Measurements from ENCODE around the gene KLRC1. TPM values are rescaled to one million over a fixed set of nuclear protein-coding genes. Genes with fewer than 3 reads are reported as not detected.
A peak's percentile ranks its signal among the peaks of the same experiment; 100 is the strongest.
"Not testable (repeated sequence)": the region's sequence is repeated elsewhere in the genome, so short reads cannot be mapped to it uniquely, and the experiment has no call there.

Gene KLRC1
- total RNA-seq, 1 experiment from 2014 or later, result not detected

GRCh38 chr12:10435816-10436215 lies 17.4 kb downstream of the KLRC1 start, which contains the start of gene KLRC2:
Gene KLRC2 (minus strand): TSS chr12:10436010. CDS start chr12:10435986, 24 bp downstream.
- peak; percentile 79 for DNase-seq (ENCODE audit: low read depth, low spot score)
- RAD21 ChIA-PET (ENCODE audit: low non-redundant PET in 1 of 2, low total read pairs in 2 of 2, uncharacterized antibody in 2 of 2, unreplicated experiment in 2 of 2); H3K79me2 ChIP-seq (ENCODE audit: insufficient read depth, low read length); H3K36me3 ChIP-seq (ENCODE audit: control insufficient read depth in 1 of 2, insufficient read depth in 2 of 2, low read length in 2 of 2); H3K9me2 ChIP-seq (ENCODE audit: insufficient read depth); CTCF ChIA-PET; BruUV-seq (replicated peaks); POLR2A ChIA-PET; H3K27me3 ChIP-seq (ENCODE audit: insufficient read depth, low read length); H3K9me3 ChIP-seq (ENCODE audit: control insufficient read depth in 1 of 2, insufficient read depth in 1 of 2, low read depth in 1 of 2, low read length in 2 of 2); H4K20me1 ChIP-seq (ENCODE audit: insufficient read depth); intact Hi-C loops (cut with micrococcal nuclease): not testable (repeated sequence)
- Histone ChIP-seq H3K4me2 (ENCODE audit: low read length) (peak within 1 kb of the TSS; percentile 64), H3K9ac (ENCODE audit: low read length) (peak within 1 kb of the TSS; percentile 45), H3K4me1 (ENCODE audit: control insufficient read depth in 1 of 2, insufficient read depth in 2 of 2, low read length in 2 of 2) (peaks cover 6 to 13% of the 10 kb centered on the region in 2 experiments; a peak in 2 of 4 replicates), H3K27ac (ENCODE audit: low read depth, low read length) (peak within 1 kb of the TSS; percentile 84), H2AFZ (ENCODE audit: low read depth, low read length, poor library complexity, severe bottlenecking) (peak within 1 kb of the TSS; percentile 68), H3K4me3 (replicated peaks in 1 of 2; ENCODE audit: low read depth in 1 of 2, low read length in 2 of 2) (peak within 1 kb of the TSS; percentile 28 to 43; a peak in 3 of 4 replicates)
- peak; percentile 17 for TF ChIP-seq YY1 (IDR thresholded peaks at IDR 0.05; ENCODE audit: extremely low read depth, insufficient replicate concordance, low read depth, low read length)
- peak; percentile 79 for TF ChIP-seq SP1 (IDR thresholded peaks at IDR 0.05; ENCODE audit: low read depth)
- TF ChIP-seq, protein P1, sequence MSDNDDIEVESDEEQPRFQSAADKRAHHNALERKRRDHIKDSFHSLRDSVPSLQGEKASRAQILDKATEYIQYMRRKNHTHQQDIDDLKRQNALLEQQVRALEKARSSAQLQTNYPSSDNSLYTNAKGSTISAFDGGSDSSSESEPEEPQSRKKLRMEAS (IDR thresholded peaks at IDR 0.05), result peak; percentile 52; the same call in 1 of the 2 replicates
- peak; percentile 83 for TF ChIP-seq TCF7L2 (IDR thresholded peaks at IDR 0.05; ENCODE audit: borderline replicate concordance, extremely low read depth, insufficient read depth, insufficient read length)
- 0 out of 2 replicates have a peak, but pooled peaks have one; percentile 23 for TF ChIP-seq CBX3 (IDR thresholded peaks at IDR 0.05; ENCODE audit: low read depth)
- peak; percentile 37; the same call in 1 of the 2 replicates for TF ChIP-seq FOSL1 (IDR thresholded peaks at IDR 0.05; ENCODE audit: low read depth)
- TF ChIP-seq RAD21 (IDR thresholded peaks at IDR 0.05; ENCODE audit: low read depth), result 0 out of 2 replicates have a peak, but pooled peaks have one; percentile 8
- peak; percentile 42; the same call in 1 of the 2 replicates for TF ChIP-seq JUND (IDR thresholded peaks at IDR 0.05)
- TF ChIP-seq SRF (IDR thresholded peaks at IDR 0.05; ENCODE audit: low read depth), result peak; percentile 15; the same call in 1 of the 2 replicates
- ATAC-seq, result peak; percentile 88

DNA sequence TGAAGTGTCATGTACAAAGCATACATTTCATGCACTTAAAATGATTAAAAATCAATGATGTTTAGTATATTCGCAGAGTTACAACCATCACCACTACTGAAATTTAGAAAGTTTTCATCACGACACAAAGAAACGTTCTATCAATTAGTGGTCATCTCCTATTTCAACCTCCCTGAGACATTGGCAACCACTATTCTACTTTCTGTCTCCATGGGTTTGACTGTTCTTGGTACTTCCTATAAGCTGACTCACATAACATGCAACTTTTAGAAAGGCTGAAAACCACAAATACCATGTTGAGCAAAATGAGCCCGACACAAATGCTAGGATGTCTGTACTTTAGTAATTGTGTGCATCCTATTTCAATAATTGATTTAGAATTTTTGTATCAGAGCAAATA lies 22.6 kb downstream of the KLRC1 start:
- H3K4me3 ChIP-seq (replicated peaks in 1 of 2; ENCODE audit: low read depth in 1 of 2, low read length in 2 of 2); DNase-seq (ENCODE audit: low read depth, low spot score); H4K20me1 ChIP-seq (ENCODE audit: insufficient read depth); H3K36me3 ChIP-seq (ENCODE audit: control insufficient read depth in 1 of 2, insufficient read depth in 2 of 2, low read length in 2 of 2); CTCF ChIA-PET; H3K9me3 ChIP-seq (ENCODE audit: control insufficient read depth in 1 of 2, insufficient read depth in 1 of 2, low read depth in 1 of 2, low read length in 2 of 2); H3K9ac ChIP-seq (ENCODE audit: low read length); H3K4me2 ChIP-seq (ENCODE audit: low read length); H3K79me2 ChIP-seq (ENCODE audit: insufficient read depth, low read length); H3K9me2 ChIP-seq (ENCODE audit: insufficient read depth); POLR2A ChIA-PET; ATAC-seq; H3K27ac ChIP-seq (ENCODE audit: low read depth, low read length); RAD21 ChIA-PET (ENCODE audit: low non-redundant PET in 1 of 2, low total read pairs in 2 of 2, uncharacterized antibody in 2 of 2, unreplicated experiment in 2 of 2); H2AFZ ChIP-seq (ENCODE audit: low read depth, low read length, poor library complexity, severe bottlenecking); intact Hi-C loops (cut with micrococcal nuclease); BruUV-seq (replicated peaks); H3K27me3 ChIP-seq (ENCODE audit: insufficient read depth, low read length); H3K4me1 ChIP-seq (ENCODE audit: control insufficient read depth in 1 of 2, insufficient read depth in 2 of 2, low read length in 2 of 2): not testable (repeated sequence)

DNA sequence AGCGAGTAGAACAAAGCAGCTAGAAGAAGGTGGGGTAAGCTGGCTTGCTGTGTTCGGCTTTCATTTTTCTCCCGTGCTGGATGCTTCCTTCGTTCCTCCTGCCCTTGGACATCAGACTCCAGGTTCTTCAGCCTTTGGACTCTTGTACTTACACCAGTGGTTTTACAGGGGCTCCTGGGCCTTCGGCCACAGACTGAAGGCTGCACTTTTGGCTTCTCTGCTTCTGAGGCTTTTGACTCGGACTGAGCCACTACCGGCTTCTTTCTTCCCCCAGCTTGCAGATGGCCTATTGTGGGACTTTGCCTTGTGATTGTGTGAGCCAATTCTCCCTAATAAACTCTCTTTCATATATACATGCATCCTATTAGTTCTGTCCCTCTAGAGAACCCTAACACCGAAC lies 27.2 kb downstream of the KLRC1 start:
- H3K4me2 ChIP-seq (ENCODE audit: low read length); H3K36me3 ChIP-seq (ENCODE audit: control insufficient read depth in 1 of 2, insufficient read depth in 2 of 2, low read length in 2 of 2); H3K9ac ChIP-seq (ENCODE audit: low read length); BruUV-seq (replicated peaks); H3K4me3 ChIP-seq (replicated peaks in 1 of 2; ENCODE audit: low read depth in 1 of 2, low read length in 2 of 2); intact Hi-C loops (cut with micrococcal nuclease); ATAC-seq; DNase-seq (ENCODE audit: low read depth, low spot score); H3K9me2 ChIP-seq (ENCODE audit: insufficient read depth); H3K4me1 ChIP-seq (ENCODE audit: control insufficient read depth in 1 of 2, insufficient read depth in 2 of 2, low read length in 2 of 2); H3K79me2 ChIP-seq (ENCODE audit: insufficient read depth, low read length); RAD21 ChIA-PET (ENCODE audit: low non-redundant PET in 1 of 2, low total read pairs in 2 of 2, uncharacterized antibody in 2 of 2, unreplicated experiment in 2 of 2); H3K9me3 ChIP-seq (ENCODE audit: control insufficient read depth in 1 of 2, insufficient read depth in 1 of 2, low read depth in 1 of 2, low read length in 2 of 2); H2AFZ ChIP-seq (ENCODE audit: low read depth, low read length, poor library complexity, severe bottlenecking); H4K20me1 ChIP-seq (ENCODE audit: insufficient read depth); CTCF ChIA-PET; H3K27me3 ChIP-seq (ENCODE audit: insufficient read depth, low read length): not testable (repeated sequence)
- POLR2A ChIA-PET, result interaction anchor here (0.7 kb wide), 1 partner anchor 15 kb away, joined by 3 read pairs; no protein-coding TSS in a partner anchor
- H3K27ac ChIP-seq (ENCODE audit: low read depth, low read length), result peak overlapping the region; percentile 18; the same call in 1 of the 2 replicates

All from HCT116 (cell line).